Measurements from ENCODE around the gene HEATR5B.
"Not testable (repeated sequence)": the region's sequence is repeated elsewhere in the genome, so short reads cannot be mapped to it uniquely, and the experiment has no call there.

HEATR5B gene

DNA sequence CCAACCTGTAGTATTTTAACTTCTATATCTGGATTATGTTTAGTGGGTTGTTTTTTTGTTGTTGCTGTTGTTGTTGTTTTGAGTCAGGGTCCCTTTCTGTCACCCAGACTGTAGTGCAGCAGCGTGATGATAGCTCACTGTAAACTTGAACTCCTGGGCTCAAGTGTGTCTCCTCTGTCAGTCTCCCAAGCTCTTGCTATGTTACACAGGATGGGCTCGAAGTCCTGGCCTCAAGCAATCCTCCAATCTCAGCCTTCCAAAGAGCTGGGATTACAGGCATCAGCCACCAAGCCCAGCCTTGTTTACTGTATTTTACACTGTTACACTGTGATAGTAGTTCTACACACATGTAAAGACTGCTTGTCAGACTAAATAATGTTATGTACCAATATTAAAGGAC, 108.1 kb downstream of the HEATR5B start:
- no peak for DNase-seq

DNA sequence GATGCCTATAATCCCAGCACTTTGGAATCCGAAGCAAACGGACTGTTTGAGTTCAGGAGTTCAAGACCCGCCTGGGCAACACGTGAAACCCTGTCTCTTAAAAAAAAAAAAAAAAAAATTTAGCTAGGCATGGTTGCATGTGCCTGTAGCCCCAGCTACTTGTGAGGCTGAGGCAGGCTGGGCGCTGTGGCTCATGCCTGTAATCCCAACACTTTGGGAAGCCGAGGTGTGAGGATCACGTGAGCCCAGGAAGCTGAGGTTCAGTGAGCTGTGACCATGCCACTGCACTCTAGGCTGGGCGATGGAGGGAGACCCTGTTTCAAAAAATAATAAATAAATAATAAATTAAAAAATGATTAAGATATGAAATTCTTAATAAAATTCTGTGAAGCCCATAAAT, 108.9 kb downstream of the HEATR5B start:
- DNase-seq, result no peak

DNA sequence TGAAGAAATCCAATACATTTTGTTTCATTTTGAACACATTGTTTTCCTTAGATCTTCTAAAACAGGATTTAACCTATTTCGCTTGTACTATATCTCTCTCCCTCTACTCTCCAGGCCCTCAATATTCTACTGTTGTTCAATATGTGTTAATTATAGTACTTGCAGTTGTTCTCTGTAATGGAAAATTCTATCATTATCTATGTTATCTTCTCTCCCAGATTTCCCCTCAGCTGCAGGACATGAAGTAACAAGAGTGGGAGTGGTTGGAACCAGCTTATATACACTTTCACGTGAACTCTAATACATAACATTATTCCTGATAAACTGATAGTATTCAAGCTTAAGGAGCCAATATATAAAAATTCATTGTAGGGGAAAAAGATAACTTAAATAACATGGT, 110.9 kb downstream of the HEATR5B start:
- no peak for DNase-seq

DNA sequence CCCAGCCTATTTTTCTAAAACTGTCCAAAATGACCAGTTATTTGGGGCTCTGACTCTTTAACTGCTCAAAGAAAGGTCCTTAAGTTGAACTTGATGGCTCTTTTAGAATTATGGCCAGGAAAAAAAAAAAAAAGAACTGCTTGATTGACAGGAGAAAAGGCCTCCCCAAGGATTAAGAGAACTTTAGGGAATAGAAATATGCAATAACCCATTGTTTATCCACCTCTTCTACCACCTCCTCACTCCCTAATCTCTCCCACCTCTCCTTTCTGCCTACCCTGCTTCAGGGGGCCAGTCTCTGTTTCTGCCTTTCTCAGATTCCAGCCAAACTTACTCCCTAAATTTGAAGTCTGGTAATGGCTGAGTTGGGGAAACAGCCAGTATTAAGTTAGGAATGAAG, 112.2 kb downstream of the HEATR5B start:
- DNase-seq, result no peak

DNA sequence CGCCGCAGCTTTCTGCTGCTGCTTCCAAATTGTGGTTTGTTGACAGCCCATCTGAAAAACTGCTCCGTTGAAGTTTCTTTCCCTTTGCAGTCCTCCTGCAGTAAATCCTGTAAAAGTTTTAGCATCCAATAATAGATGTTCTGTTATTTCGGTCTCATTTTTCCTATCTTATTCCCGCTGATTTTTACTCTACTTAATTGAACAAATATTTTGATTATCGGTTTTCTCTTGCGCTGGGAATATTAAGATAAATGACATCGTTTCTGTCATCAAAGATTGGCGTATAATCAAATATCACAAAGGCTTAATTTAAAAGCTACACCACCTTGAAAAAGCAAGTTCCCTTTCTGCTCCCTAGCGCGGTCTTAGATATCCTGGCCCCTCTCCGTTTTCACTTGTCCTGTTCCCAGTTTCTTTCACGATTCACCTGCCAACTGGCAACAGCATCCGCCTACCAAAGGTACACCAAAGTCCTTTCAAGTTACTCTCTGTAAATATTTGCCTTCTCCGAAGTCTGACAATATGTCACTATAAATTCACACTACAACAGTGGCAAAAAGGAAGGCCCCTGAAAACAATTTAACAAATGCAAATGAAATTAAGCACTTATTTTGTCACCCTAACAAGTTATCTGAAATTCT, 116.8 kb downstream of the HEATR5B start:
- DNase-seq, result no peak

DNA sequence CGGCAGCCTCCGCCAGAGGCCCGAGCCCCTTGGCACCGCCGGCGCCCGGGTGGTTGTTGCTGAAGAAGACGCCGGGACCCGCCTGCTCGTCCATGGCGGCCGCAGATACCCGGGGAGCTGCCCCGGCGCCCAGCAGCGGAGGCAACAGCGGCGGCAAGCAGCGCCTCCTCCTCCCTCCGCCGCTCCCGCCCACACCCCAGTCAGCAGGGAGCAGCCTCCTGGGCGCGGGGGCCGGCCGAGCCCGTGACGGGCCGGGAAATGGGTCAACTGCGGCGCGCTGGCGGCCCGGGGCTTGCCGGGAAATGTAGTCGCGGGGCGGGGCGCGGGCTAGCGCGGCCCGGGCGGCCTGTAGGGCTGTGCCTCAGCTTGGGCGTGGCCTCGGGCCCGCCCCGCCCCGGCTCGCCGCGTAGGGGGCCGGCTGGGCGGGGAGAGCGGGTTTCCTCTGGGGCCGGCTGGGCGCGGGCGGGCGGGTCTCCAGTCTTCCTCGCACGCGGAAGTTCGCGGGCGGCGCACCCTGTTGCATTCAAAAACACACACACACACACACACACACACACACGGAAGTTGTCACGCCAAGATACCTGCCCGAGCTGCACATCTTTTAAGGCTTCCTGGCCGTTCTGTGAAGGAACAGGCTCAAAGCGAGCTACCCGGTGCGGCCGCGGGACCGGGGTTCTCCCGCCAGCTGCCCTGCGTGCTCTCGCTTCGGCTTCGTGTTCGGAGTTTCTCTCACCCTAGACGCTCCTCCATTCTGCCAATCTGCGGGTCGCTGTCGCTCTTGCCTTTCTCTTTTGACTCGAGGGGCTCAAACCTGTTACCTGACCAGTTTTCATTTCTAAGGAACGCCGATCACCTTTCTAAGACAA, 117.6 kb downstream of the HEATR5B start, which contains the start of gene STRN:
STRN (minus strand) TSS at position 167 of the 866 bp plus-strand sequence; CDS start at position 94, 73 bp downstream.
- DNase-seq, result peak; percentile 97

DNA sequence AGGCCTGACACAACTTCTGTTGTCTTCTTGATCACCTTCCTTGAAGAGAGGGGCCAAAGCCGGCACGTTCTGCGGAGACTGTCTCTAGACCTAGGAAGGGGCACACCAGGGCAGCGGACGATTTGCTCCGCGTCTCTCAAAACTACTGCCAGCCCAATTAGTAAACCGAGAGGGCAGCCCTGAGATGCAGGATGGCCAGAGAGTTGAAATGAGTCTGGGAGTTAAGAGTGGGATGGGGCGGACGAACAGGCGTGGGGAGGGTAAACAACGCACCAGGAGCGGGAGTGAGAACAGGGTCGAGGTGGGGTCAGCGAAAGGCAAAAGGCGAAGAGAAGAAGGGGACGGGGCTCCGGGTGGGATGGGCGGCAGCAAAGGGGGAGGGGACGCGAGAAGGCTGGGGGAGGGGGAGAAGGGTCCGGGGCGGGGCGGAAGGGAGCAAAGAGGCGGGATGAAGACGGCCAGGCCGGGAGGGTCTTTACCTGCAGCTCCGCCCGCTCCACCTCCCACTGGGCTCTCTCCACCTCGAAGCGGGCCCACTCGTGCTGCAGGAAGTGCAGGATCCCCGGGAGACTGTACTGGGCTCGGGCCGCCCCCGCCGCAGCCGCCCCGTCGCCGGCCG, 118.3 kb downstream of the HEATR5B start:
- DNase-seq, result peak; percentile 53

DNA sequence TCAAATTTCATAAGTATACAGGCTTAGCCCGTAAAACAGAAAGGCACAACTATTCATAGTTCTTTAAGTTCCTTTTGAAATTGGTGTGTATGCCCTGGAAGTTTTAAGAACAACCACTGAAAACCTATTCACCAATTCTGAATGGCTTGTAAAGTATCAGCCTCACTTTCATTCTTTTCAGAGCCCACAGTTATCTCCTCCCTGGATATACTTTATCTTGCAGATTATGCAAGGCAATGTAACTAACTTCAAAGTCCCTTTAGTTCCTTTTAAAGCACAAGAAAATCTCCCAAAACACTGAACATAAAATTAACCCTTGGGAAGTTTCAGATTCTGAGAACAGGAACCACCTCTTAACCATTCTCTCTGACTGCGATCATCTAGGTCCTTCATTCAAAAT, 119.0 kb downstream of the HEATR5B start:
- no peak for DNase-seq

DNA sequence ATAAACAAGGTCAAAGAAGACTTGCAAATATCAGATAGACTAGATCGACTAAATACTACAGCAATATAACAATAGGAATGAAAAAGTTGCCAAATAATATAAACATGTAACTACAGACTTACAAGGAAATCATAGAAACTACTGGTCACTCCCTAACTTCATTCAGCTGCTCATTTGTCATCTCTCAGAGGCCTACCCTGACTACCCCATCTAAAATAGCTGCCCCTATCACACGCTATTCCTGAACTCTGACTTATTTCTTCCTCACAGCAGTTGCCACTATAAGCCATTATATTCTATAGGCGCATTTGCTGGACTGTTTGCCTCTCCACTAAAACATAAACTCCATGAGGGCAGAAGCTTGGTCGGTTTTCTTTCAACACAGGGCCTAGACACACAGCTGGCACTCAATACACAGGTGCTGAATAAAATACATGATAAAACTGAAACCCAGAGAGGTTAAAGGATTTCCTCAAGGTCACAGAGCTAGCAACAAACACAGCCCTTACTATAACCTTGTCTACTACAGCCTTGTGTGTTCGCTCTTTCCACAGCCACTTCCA, 119.6 kb downstream of the HEATR5B start:
- no peak for DNase-seq

DNA sequence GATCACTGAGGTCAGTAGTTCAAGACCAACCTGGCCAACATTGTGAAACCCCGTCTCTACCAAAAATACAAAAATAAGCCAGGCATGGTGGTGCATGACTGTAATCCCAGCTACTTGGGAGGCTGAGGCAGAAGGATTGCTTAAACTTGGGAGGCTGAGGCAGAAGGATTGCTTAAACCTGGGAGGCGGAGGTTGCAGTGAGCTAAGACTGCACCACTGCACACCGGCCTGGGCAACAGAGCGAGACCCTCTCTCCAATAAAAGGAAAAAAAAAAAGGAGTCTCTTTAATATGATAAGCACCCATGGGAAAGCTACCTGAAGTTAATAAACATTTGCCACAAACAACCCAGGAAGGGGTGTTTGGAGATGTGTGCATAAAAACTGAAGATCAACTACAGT, 120.4 kb downstream of the HEATR5B start:
- DNase-seq, result no peak

DNA sequence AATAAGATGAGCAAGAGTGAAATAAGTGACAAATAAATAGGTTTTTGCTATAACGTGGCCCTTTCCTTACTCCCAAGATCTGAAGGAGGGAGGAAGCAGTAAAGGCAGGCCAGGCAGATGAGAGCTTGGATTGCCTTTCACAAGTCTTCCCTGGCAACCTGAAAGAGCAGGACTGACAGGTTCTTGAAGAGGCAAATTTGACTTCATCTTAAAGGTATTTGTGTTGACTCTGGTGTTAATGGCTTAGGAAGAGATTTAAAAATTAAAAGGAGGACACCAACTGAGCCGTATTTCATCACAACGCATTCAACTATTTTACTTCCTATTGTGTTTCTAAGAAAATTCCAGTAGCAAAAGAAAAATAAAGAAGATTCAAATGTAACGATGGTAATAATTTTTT, 121.1 kb downstream of the HEATR5B start:
- DNase-seq, result no peak

DNA sequence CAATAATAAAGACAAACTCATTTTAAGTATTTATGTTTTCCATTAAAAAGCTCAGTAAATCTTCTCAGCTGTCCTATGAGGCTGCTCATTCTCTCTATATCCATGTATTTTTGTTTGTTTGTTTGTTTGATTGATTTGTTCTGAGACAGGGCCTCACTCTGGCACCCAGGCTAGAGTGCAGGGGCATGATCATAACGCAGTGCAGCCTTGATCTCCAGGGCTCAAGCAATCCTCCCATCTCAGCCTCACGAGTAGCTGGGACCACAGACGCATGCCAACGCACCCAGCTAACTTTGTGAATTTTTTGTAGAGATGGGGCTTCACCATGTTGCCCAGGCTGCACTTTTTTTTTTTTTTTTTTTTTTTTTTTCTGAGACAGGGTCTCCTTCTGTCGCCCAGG, 123.4 kb downstream of the HEATR5B start:
- no peak for DNase-seq

DNA sequence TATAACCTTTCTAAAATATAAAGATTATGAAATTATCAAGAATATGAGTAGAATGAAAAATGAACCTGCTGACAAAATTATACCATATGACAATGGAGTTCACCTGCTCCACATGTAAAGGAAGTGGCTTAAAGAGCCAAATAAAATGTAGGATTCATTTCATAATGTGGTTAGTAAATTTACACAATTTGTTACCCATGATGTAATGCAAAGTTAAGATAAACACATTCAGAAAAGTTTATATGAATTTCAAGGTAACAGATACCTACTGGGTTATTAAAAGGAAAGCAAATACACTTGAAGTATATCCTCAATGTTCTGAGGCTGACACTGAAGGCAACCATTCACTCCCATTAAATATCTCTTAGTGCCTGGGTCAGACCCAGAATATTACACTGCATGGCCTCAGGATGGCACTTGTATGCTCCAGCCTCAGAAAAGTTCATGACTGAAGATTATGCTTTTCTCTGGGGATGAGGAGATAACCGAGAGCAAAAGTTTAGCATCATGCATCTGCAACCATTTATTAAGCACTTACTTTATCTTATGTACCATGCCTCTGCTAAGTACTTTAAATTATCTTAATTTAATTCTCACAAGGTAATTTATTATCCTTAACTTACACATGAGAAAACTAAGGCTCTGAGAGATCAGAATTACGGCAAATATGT, 124.0 kb downstream of the HEATR5B start:
- DNase-seq, result no peak

DNA sequence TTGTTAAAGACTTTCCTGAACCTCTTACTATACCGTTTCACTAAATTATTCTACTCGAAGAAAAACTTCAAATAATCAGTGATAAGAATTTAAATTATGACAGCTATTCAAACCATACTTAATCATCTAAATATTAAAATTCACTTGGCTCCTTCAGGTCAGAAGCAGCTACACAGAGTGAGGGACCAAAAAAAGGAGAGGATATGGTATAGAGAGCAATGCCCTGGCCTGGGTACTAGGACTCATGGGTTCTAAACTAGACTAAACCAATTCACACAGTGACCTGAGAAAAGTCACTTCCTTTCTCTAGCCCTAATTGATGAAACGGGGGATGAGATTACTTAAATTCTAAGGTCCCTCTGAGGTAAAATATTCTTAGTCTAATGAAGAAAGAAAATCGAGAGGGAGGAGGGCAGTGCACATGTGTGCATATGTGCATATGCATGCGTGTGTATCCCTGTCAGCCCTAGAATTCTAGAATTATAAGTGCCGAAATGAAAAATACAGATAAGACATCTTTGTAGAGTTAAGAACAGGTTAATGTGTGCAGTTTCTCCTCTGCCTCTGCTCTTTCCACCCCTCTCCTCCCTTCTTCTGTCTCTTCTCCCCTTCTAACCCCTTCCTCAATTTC, 129.1 kb downstream of the HEATR5B start:
- no peak for DNase-seq

DNA sequence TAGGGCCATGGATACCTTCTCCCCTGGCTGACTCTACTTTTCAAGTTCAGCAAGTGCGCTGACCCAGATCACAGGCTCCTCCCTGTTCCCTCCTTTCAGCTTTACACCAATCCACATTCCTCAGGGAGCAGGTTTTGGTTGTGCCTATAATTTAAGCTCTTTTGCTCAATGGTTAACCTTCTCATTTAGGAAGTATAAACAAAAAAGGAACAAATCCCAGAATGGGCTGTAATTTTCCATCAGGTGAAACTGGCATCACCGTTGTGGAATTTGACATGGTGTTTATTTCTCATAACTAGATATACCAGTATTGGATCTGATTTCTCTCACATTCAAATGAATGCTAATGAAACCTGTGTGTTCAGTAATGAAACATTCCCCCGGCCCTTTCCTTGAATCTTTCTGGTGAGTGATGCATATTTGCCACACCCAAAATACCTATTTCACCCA, 131.4 kb downstream of the HEATR5B start:
- DNase-seq, result no peak

DNA sequence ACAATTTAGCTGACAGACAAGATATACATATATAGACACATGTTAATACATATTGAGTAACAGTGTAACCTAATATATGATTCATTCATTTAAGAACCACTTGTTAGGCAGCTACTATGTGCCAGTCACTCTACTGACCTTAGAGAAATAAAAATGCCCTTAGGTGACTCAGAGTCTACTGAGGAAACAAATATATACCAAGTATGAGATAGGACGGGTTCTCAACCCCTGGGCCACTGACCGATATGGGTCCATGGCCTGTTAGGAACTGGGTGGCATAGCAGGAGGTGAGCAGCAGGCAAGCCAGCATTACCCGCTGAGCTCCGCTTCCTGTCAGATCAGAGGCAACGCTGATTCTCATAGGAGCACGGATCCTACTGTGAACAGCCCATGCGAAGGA, 132.6 kb downstream of the HEATR5B start:
- no peak for DNase-seq

DNA sequence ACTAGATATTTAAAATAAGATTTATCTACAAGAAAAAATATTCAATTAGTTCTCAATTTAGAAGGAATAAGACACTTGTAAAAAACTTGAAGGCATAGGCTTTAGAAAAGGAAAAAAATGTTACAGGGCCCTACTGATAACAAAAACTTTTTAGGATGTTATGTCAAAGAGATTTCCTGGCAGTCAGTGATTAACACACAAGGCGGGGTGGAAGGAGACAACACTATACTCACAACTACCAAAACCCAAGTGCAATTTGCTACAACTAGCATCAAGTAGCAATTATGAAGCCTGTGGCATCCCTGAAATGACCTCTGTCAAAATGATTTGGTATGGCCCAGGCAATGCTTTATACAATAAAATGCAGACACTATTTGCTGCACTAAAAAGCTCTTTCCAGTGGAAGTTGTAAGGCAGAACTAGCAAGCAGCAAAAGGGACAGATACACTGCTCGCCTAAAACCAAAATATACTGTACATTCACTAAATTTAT, 133.1 kb downstream of the HEATR5B start:
- no peak for DNase-seq

DNA sequence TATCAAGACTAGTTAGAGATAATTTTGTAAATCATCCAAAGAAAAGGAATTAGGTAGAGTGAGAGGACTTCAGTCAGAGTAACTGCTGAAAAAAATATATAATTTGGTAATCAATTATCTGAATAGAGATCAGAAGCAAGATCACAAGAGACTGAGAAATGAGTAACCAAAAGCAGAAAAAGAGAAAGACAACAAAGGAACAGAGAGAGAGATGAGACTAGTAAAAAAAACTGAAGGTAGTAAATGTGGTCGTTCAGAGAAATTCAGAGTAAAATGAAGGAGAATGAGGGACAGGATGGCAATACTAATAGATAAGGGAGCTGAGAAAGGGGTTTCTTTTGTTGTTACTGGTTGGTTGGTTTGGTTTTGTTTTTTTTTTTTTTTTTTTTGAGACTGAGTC, 134.3 kb downstream of the HEATR5B start:
- no peak for DNase-seq

DNA sequence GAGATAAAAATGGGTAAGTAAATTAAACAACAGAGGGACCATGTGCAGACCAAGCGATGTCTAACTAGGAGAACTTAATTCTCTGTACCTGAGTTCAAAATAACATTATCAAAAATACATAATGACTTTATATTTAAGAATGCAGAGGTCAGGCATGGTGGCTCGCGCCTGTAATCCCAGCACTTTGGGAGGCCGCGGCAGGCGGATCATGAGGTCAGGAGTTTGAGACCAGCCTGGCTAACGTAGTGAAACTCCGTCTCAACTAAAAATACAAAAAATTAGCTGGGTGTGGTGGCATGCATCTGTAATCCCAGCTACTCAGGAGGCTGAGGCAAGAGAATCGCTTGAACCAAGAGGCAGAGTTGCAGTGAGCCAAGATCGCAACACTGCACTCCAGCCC, 138.9 kb downstream of the HEATR5B start:
- not testable (repeated sequence) for DNase-seq

DNA sequence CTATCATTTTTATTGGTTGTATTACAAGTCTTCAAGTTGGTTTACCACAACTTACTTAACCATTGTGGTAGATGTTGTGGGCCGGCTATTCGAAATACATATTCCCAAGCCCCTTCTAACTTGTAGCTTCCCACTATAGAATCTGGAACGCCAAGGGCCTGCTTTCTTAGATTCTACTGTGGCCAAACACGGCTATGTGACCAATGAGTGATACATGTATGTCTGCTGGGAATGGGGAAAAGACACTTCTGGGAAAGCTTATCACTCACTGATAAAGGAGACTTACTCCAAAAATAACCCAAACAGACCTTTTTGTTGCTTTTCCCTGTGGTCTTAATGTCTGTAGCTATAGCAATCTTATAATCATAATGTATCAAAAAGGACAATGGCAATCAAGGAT, 142.3 kb downstream of the HEATR5B start:
- DNase-seq, result no peak

DNA sequence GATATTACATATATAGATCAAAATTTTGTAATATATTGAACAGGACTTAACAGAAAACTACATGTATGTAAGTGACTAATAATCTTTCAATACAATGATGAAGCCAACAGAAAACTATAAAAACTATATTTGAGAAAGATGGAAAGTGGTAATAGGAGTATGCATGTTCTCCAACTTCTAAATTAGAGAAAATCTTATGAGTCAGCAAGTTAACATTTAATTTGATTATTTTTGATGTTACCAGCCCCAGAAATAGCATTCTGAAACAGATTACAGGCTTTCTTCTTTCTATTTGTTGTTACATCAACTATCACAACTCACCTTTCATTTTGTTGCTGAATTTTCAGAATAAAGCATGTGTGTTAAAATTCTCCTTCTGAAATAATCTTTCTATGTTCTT, 147.6 kb downstream of the HEATR5B start:
- not testable (repeated sequence) for DNase-seq

DNA sequence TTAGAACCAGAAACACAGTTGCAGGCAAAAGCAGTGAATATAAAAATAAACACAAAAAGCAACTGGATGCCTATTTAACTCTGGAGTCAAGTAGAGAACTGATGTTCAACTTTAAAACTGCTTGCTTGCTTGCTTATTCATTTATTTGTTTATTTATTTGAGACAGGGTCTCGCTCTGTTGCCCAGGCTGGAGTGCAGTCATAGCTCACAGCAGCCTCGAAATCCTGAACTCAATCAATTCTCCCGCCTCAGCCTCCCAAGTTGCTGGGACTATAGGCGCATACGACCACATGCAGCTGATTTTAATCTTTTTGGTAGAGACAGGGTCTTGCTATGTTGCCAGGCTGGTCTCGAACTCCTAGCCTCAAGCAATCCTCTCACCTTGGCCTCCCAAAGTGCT, 152.5 kb downstream of the HEATR5B start:
- DNase-seq, result not testable (repeated sequence)
